ENCODE results near the gene TRAPPC12.
"Not testable (repeated sequence)": the region's sequence is repeated elsewhere in the genome, so short reads cannot be mapped to it uniquely, and the experiment has no call there.

TRAPPC12 gene

GRCh38 chr2:3486047-3487027 is 106.8 kb downstream of the TRAPPC12 start:
- DNase-seq (ENCODE audit: low read depth in 2 of 2), result no peak

- no peak for DNase-seq (ENCODE audit: low read depth in 2 of 2)
These were observed 107.5 kb downstream of the TRAPPC12 start for GRCh38 chr2:3487028-3487425.

- DNase-seq (ENCODE audit: low read depth in 2 of 2), result no peak
These were observed 107.9 kb downstream of the TRAPPC12 start for GRCh38 chr2:3487432-3487831.

GRCh38 chr2:3488061-3488531 is 108.6 kb downstream of the TRAPPC12 start:
- no peak for DNase-seq (ENCODE audit: low read depth in 2 of 2)

DNA sequence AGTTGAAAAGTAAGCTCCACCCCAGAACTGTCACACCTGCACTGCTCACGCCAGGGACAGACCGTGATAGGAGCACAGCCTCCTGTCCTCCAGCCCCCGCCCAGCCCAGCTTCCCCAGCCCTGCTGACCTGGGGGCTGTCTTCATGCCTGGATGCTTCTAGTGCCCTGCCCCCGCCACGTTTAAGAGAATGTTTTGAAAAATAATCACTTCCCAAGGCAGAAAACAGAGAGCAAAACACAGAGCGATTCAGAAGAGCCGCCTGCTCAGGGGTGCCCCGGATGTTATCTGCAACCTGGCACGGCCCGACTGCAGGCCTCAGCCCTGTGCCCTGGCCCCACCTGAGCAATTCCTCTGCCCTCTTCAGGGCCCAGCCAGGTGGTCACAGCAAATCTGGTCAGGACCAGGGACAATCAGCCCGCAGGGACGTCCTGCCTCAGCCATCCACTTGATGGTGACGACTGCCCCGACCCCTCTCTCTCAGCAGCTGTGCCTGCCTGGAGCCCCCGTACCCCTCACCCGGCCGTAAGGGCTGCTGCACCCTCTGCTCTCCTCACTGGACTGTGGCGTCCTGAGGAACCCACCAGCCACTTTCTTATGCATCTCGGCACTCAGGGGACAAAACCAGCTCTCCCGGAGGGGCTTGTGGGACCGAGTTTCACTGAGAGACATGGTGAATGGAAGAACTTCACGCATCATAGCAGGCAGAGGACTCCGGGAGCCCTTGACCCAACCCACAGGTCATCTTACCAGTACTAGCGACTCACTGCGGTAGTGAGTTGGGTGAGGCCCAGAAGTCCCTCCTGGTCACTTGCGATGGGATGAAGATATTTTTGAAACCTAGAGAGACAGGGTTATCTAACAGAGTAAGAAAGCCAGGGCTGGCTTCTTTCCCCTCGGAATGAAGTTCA is 109.6 kb downstream of the TRAPPC12 start:
- DNase-seq (ENCODE audit: low read depth in 2 of 2), result no peak

- DNase-seq (ENCODE audit: low read depth in 2 of 2), result no peak
These were observed 110.2 kb downstream of the TRAPPC12 start for GRCh38 chr2:3489764-3490115.

- DNase-seq (ENCODE audit: low read depth in 2 of 2), result no peak
These were observed 111.0 kb downstream of the TRAPPC12 start for GRCh38 chr2:3490191-3491170.

- DNase-seq (ENCODE audit: low read depth in 2 of 2), result no peak
These were observed 111.8 kb downstream of the TRAPPC12 start for GRCh38 chr2:3491306-3491705.

DNA sequence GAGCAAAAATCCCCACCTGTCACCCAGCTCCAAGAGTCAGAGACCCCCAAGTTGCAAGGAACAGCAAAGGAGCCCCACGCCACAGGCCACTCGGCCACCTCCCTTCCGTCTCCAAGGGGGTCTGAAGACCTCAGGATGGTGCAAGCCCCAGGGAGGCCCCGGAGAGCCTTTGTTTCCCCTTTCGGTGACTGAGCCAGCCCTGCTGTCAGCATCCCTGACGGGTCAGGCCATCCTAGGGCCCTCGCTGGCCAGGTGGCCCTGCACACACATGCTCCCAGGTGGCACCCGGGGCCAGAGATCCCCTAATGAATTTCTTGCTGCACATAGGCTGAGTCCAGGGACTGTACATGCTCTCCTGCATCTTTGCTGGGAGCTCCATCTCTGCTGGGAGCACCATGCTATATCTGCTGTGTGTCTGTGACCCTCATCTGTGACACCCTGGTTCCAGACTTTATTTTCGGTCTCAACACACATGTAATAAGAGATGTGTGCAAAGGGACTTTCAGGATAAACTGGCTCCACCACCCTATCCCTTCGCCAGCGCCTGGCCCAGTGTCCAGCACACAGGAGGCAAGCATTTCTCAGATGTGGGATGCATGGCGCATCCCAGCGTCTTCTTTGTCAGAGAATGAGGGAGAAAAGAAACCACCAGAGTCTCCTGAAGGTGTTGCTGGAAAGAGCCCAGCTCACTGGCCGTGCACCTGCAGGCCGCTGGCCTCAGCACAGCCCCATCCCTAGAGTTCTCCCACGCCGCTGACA is 112.4 kb downstream of the TRAPPC12 start:
- DNase-seq (ENCODE audit: low read depth in 2 of 2), result no peak

GRCh38 chr2:3492475-3492787 is 112.9 kb downstream of the TRAPPC12 start:
- DNase-seq (ENCODE audit: low read depth in 2 of 2), result not testable (repeated sequence)

- no peak for DNase-seq (ENCODE audit: low read depth in 2 of 2)
These were observed 113.6 kb downstream of the TRAPPC12 start for GRCh38 chr2:3492951-3493614.

DNA sequence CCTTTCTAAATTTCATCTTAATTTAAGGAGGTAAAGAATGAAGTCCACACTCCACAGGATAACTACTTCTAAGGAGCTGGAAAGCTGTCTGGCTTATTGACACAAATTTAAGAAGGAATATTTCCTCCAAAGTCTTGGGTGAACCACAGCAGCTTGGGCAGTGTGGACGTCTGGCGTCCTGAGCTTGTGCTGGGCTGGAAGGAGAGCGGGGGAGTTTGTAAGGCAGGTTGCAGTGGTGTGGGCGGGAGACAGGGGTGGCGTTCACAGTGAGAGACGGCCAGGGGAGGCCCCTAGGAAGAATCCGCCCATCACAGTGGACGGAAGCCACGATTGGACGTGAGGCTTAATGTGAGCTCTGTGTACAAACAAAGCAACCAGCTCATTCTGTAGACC is 114.1 kb downstream of the TRAPPC12 start:
- no peak for DNase-seq (ENCODE audit: low read depth in 2 of 2)

- no peak for DNase-seq (ENCODE audit: low read depth in 2 of 2)
These were observed 115.6 kb downstream of the TRAPPC12 start for GRCh38 chr2:3494984-3495666.

GRCh38 chr2:3496708-3497080 is 117.2 kb downstream of the TRAPPC12 start:
- DNase-seq (ENCODE audit: low read depth in 2 of 2), result not testable (repeated sequence)

- no peak for DNase-seq (ENCODE audit: low read depth in 2 of 2)
These were observed 119.4 kb downstream of the TRAPPC12 start for GRCh38 chr2:3498783-3499394.

GRCh38 chr2:3500326-3500899 is 120.9 kb downstream of the TRAPPC12 start:
- DNase-seq (ENCODE audit: low read depth in 2 of 2), result no peak

DNA sequence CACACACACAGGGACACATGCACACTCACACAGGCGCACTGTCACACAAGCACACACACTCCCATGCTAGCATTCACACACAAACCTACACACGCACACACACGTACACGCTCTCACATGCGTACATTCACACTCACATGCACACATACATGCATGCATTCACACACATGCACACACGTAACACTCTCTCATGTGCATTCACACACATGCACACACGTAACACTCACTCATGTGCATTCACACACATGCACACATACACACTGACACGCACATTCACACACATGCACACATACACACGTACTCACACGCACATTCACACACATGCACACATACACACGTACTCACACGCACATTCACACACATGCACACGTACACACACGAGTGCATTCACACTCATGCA is 123.6 kb downstream of the TRAPPC12 start:
- no peak for DNase-seq (ENCODE audit: low read depth in 2 of 2)

- no peak for DNase-seq (ENCODE audit: low read depth in 2 of 2)
These were observed 124.0 kb downstream of the TRAPPC12 start for GRCh38 chr2:3503483-3503882.

GRCh38 chr2:3504741-3505140 is 125.2 kb downstream of the TRAPPC12 start:
- DNase-seq (ENCODE audit: low read depth in 2 of 2), result no peak
